LHCN-M2 (cell line): ENCODE measurements around the gene MAB21L4. TPM values are rescaled to one million over a fixed set of nuclear protein-coding genes. Genes with fewer than 3 reads are reported as not detected.
A peak's percentile ranks its signal among the peaks of the same experiment; 100 is the strongest.

Experiments
- DNase-seq: peaks from one replicate; pipeline ENCODE4 v3.0.0-alpha.2; 2012; ENCODE audit warnings: low read depth
- total RNA-seq: library from RNA; depleted of rRNA; stranded (reverse); fragments of >200 nt; gene quantifications from 2 replicates; pipeline ENCODE4 v1.2.3, GENCODE V29; 2014; rRNA removed

The MAB21L4 gene
- total RNA-seq, 1 experiment from 2014 or later = not detected

DNA sequence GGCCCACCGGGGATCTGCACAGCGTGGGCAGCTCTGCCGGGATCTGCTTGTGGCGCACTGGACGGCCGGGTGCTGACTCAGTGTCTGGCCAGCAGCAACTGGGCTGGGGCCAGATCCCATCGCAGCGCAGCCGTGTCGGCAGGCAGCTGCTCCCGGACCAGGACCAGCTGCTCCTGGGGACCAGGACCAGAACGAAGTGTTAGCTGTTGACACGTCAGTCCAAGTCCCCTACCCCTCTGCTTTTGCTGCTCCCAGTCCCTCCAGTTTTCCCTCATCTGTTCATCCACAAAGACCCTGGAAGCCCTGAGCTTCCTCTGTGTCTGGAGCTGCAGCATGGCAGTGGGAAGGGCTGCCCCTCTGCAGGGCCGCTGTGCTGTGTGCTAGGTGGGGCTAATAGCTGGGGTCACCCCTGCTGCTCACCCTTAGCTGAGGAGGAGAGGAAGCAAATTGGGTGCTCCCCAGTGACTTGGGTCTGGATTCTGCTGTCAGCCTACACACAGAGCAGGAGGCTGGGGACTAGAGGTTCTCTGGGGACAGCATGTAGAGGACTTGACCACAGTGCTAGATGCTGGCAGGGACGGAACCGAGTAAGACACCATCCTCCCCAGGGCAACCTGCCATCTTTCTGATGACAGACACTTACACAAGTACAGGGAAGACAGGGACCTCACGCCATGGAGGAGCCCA is 59.0 kb downstream of the MAB21L4 start:
- DNase-seq = peak; percentile 60

Other genes with a start within 250 kb of the MAB21L4 start
- gene AQP12B, start 213.3 kb downstream of the MAB21L4 start, total RNA-seq = not detected in 2 replicates
- not detected in 2 replicates for gene AQP12A, start 204.3 kb downstream of the MAB21L4 start, total RNA-seq
- gene KIF1A, start 75.9 kb downstream of the MAB21L4 start, total RNA-seq = 0.75 TPM in 1 of 2 replicates, not detected in the other
- gene AGXT, start 27.3 kb downstream of the MAB21L4 start, total RNA-seq = not detected in 2 replicates
- gene CROCC2, start 10.2 kb upstream of the MAB21L4 start, total RNA-seq = under 0.01 TPM in 1 of 2 replicates, not detected in the other
- 35.5 and 53.1 TPM in 2 replicates for gene SNED1, start 102.5 kb upstream of the MAB21L4 start, total RNA-seq
- gene MTERF4, start 206.1 kb upstream of the MAB21L4 start, total RNA-seq = 24.3 and 34.1 TPM in 2 replicates